Fibroblast of lung (primary cell): ENCODE results near the gene TSSK2. TPM values are rescaled to one million over a fixed set of nuclear protein-coding genes. Genes with fewer than 3 reads are reported as not detected.

Experiments
- DNase-seq, 2 donors: peaks; one replicate each; pipeline versions ENCODE4 v3.0.0 to v3.0.0-alpha.2; 2010; ENCODE audit warnings: low read depth in 2 of 2
- H2AFZ ChIP-seq: 2 replicates; pipeline ENCODE4 v1.5.1; 2012; ENCODE audit warnings: low read length, control low read depth, inconsistent platforms
- H3K27ac ChIP-seq: 2 replicates; pipeline ENCODE4 v1.5.1; 2011; ENCODE audit warnings: low read length, control low read depth; ENCODE audit not compliant: insufficient read depth
- H3K27me3 ChIP-seq: 2 replicates; pipeline ENCODE4 v1.5.1; 2011; ENCODE audit warnings: mild to moderate bottlenecking, low read length; ENCODE audit not compliant: control insufficient read depth, insufficient read depth
- H3K36me3 ChIP-seq: 2 replicates; pipeline ENCODE4 v1.5.1; 2011; ENCODE audit warnings: low read length; ENCODE audit not compliant: control insufficient read depth, insufficient read depth
- H3K4me1 ChIP-seq: 2 replicates; pipeline ENCODE4 v1.5.1; 2011; ENCODE audit warnings: low read length; ENCODE audit not compliant: control insufficient read depth, insufficient read depth; ENCODE audit errors: extremely low read depth
- H3K4me2 ChIP-seq: 2 replicates; pipeline ENCODE4 v1.5.1; 2011; ENCODE audit warnings: low read length, control low read depth; ENCODE audit not compliant: insufficient read depth; ENCODE audit errors: extremely low read depth
- H3K4me3 ChIP-seq, 4 experiments: fragments of 200-600 bp in 1 of 4; sonication (generic) in 1 of 4; replicated peaks in 1 of 4; 2 replicates each; pipeline ENCODE4 v1.5.1; 2011 to 2016; ENCODE audit warnings: low read length in 4 of 4, low read depth in 3 of 4, mild to moderate bottlenecking in 3 of 4, control low read depth in 2 of 4, inconsistent platforms in 1 of 4, mixed read lengths in 1 of 4; ENCODE audit not compliant: insufficient read depth in 1 of 4; ENCODE audit errors: control extremely low read depth in 1 of 4
- H3K79me2 ChIP-seq: 2 replicates; pipeline ENCODE4 v1.5.1; 2012; ENCODE audit warnings: mild to moderate bottlenecking, low read length, inconsistent platforms; ENCODE audit not compliant: control insufficient read depth, insufficient read depth
- H3K9ac ChIP-seq: 2 replicates; pipeline ENCODE4 v1.5.1; 2011; ENCODE audit warnings: mild to moderate bottlenecking, low read length, control low read depth; ENCODE audit not compliant: insufficient read depth
- H3K9me3 ChIP-seq: 2 replicates; pipeline ENCODE4 v1.5.1; 2012; ENCODE audit warnings: low read depth, low read length; ENCODE audit not compliant: control insufficient read depth, insufficient read depth
- H4K20me1 ChIP-seq: 2 replicates; pipeline ENCODE4 v1.5.1; 2011; ENCODE audit warnings: low read length; ENCODE audit not compliant: control insufficient read depth, insufficient read depth; ENCODE audit errors: extremely low read depth
- CTCF ChIP-seq, 2 donors: IDR thresholded peaks in 1 of 2; conservative IDR thresholded peaks in 1 of 2; 1 replicate in 1 of 2; 2 replicates in 1 of 2; pipeline ENCODE4 v1.5.1; 2011 to 2012; ENCODE audit warnings: low read length in 2 of 2, control low read depth in 1 of 2, inconsistent platforms in 1 of 2, low read depth in 1 of 2, mild to moderate bottlenecking in 1 of 2
- EZH2 ChIP-seq: IDR thresholded peaks from 2 replicates; pipeline ENCODE4 v1.5.1; 2012; ENCODE audit warnings: low read length, control low read depth, mild to moderate bottlenecking; ENCODE audit errors: missing control alignments
- polyA plus RNA-seq, 2 donors: library from polyadenylated mRNA; depleted of rRNA in 1 of 2; stranded (reverse) in 1 of 2; unstranded in 1 of 2; fragments of >200 nt; gene quantifications; 2 replicates each; pipeline ENCODE4 v1.2.1, GENCODE V29; 2011 to 2012; ENCODE audit warnings: missing spikeins in 1 of 2
- total RNA-seq: library from RNA; depleted of rRNA; stranded (reverse); fragments of >200 nt; gene quantifications from 2 replicates; pipeline ENCODE4 v1.2.1, GENCODE V29; 2014

TSSK2 gene
- total and polyA plus RNA-seq, 2 donors (not counting 1 experiment from before 2014, with no cell fraction given) = not detected

- Histone ChIP-seq H3K79me2 (peaks cover 23% of the 10 kb centered on the region), H3K4me1 (no peaks in the 10 kb centered on the region), H3K9ac (no peak overlapping the region), H2AFZ (no peak overlapping the region), H3K9me3 (no peaks in the 10 kb centered on the region), H3K36me3 (no peaks in the 10 kb centered on the region), H3K4me3 (no peak overlapping the region), H3K27me3 (no peaks in the 10 kb centered on the region), H3K4me2 (no peak overlapping the region), H3K27ac (no peak overlapping the region), H4K20me1 (no peaks in the 10 kb centered on the region)
- TF ChIP-seq EZH2 = no peak
- no peak for TF ChIP-seq CTCF (conservative IDR thresholded peaks at IDR 0.05 in 1 of 2, IDR thresholded peaks at IDR 0.05 in 1 of 2; ENCODE audit: low read depth in 1 of 2, low read length in 2 of 2)
- DNase-seq = no peak
Measured at GRCh38 chr22:19098157-19098556, 33.0 kb upstream of the TSSK2 start.

- Histone ChIP-seq H3K9ac (no peak overlapping the region), H2AFZ (no peak overlapping the region), H3K4me1 (peaks cover 3% of the 10 kb centered on the region), H3K4me2 (no peak overlapping the region), H3K27ac (no peak overlapping the region), H3K27me3 (no peaks in the 10 kb centered on the region), H3K36me3 (no peaks in the 10 kb centered on the region), H4K20me1 (peaks cover 2% of the 10 kb centered on the region), H3K9me3 (no peaks in the 10 kb centered on the region), H3K79me2 (peaks cover 53% of the 10 kb centered on the region), H3K4me3 (no peak overlapping the region)
- no peak for TF ChIP-seq EZH2
- peak; percentile 21 to 86 for DNase-seq
Measured at GRCh38 chr22:19103880-19104821, 27.0 kb upstream of the TSSK2 start.

DNA sequence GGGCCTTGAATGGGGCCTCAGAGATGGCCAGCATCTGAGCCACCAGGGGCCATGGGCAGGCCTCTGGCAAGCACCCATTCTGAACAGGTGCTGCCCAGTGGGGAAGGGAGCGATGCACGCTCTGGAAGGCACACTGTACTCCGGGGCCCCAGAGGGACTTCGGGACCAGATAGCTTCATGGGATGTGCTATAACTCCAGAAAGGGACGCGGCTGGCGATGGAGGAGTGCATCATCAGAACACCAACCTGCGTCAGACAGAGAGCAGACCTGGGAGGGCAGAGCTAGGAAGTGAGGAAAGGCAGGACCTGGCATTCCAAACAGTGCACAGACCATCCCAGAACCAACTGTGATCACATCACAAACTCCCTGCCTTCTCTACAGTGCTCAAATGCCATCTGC lies 25.7 kb upstream of the TSSK2 start:
- no peak for TF ChIP-seq EZH2
- TF ChIP-seq CTCF (conservative IDR thresholded peaks at IDR 0.05 in 1 of 2, IDR thresholded peaks at IDR 0.05 in 1 of 2; ENCODE audit: low read depth in 1 of 2, low read length in 2 of 2) = no peak
- no peaks in the 10 kb centered on the region for H3K9me3 ChIP-seq
- no peaks in the 10 kb centered on the region for H3K27me3 ChIP-seq
- no peak overlapping the region for H3K27ac ChIP-seq
- H4K20me1 ChIP-seq = peaks cover 2% of the 10 kb centered on the region
- peaks cover 54% of the 10 kb centered on the region for H3K79me2 ChIP-seq
- H3K9ac ChIP-seq = no peak overlapping the region
- H3K4me1 ChIP-seq = peaks cover 3% of the 10 kb centered on the region
- no peak for DNase-seq
- H3K4me3 ChIP-seq = no peak overlapping the region
- H3K36me3 ChIP-seq = no peaks in the 10 kb centered on the region
- H3K4me2 ChIP-seq = no peak overlapping the region
- H2AFZ ChIP-seq = no peak overlapping the region
